Activated CD4-positive, alpha-beta T cell treated with anti-CD3 and anti-CD28 coated beads for 36 hours (primary cell): ENCODE measurements around the gene MORC4. TPM values are rescaled to one million over a fixed set of nuclear protein-coding genes. Genes with fewer than 3 reads are reported as not detected.

Experiments
- ATAC-seq: fragments of 200-7000 bp; cut with Tn5 transposase; one replicate; pipeline ENCODE4 v1.10.0; 2021; ENCODE audit warnings: mild to moderate bottlenecking, moderate library complexity
- CTCF ChIA-PET: fragments of 350-600 bp; sonication (Branson Sonifier 250); formaldehyde crosslinking; loops from one replicate; lab custom pipeline; 2021; ENCODE audit warnings: antibody characterized with exemption; lab: Charles Lee
- POLR2A ChIA-PET: fragments of 350-600 bp; sonication (Branson Sonifier 250); formaldehyde crosslinking; loops from one replicate; lab custom pipeline; 2021; ENCODE audit warnings: antibody characterized with exemption, inconsistent platforms; lab: Charles Lee
- DNase-seq: peaks from one replicate; pipeline ENCODE4 v3.0.0-alpha.2; 2020
- H3K27ac Mint-ChIP-seq: one replicate; pipeline ENCODE4 v1.8.0; 2021; ENCODE audit warnings: mixed read lengths
- H3K27me3 Mint-ChIP-seq: one replicate; pipeline ENCODE4 v1.8.0; 2021; ENCODE audit warnings: mixed read lengths
- H3K36me3 Mint-ChIP-seq: one replicate; pipeline ENCODE4 v1.8.0; 2021; ENCODE audit warnings: low read depth, mixed read lengths
- H3K4me1 Mint-ChIP-seq: one replicate; pipeline ENCODE4 v1.8.0; 2021; ENCODE audit warnings: mixed read lengths
- H3K4me3 Mint-ChIP-seq: one replicate; pipeline ENCODE4 v1.8.0; 2021; ENCODE audit warnings: mild to moderate bottlenecking, moderate library complexity, mixed read lengths
- H3K9me3 Mint-ChIP-seq: one replicate; pipeline ENCODE4 v1.8.0; 2021; ENCODE audit warnings: low read depth, mixed read lengths
- intact Hi-C, 2 experiments: fragments of 100-400 bp; cut with DNase I in 1 of 2; cut with micrococcal nuclease in 1 of 2; formaldehyde crosslinking; loops; one replicate each; pipeline versions ENCODE4 v1.14.2 to v1.15.1; 2022 to 2024; cut with DNase I, micrococcal nuclease
- total RNA-seq, 2 experiments: library from RNA; stranded (reverse); gene quantifications; one replicate each; pipeline ENCODE4 v1.2.3, GENCODE V29; 2021

MORC4 gene
- total RNA-seq, 2 experiments from 2014 or later = 9.3 to 9.8 TPM

DNA sequence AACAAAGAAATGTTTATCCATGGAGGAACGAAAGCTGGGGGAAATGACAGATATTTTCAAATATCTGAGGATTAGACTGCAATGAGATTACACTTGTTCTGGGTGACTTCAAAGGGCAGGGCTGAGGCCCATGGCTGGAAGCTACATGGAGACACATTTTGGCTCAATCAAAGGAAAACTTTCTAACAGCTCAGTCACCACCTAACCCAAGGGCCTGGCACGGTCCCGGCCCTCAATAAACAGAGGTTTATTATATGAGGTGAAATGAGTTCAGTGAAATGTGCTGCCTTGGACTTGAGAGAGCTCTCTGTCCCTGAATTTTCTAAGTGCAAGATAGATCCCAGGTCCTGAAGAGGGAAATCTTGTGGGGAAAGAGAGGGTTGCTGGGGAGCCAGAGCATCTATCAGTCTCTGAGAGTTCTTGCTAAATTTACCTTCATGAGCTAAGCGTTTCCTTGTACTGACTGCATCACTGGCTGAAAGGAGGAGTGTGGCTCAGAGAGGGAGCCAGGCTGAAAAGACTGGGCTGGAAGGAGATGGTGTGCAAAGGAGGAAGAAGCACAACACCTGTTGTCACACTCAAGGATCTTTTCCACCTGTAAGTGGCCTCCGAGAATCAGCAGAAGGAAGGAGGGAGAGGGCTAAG is 94.8 kb downstream of the MORC4 start:
- no peak for DNase-seq
- H3K36me3 Mint-ChIP-seq = no peaks in the 10 kb centered on the region
- H3K9me3 Mint-ChIP-seq = no peaks in the 10 kb centered on the region
- no peak for ATAC-seq
- H3K27me3 Mint-ChIP-seq = no peaks in the 10 kb centered on the region
- intact Hi-C loops = no loop called here
- H3K4me3 Mint-ChIP-seq = no peak overlapping the region
- H3K27ac Mint-ChIP-seq = no peak overlapping the region
- CTCF ChIA-PET = interaction anchor here (0.7 kb wide), 1 partner anchor 11 kb away, joined by 3 read pairs; no protein-coding TSS in a partner anchor
- POLR2A ChIA-PET = no interaction called here
- H3K4me1 Mint-ChIP-seq = no peaks in the 10 kb centered on the region

DNA sequence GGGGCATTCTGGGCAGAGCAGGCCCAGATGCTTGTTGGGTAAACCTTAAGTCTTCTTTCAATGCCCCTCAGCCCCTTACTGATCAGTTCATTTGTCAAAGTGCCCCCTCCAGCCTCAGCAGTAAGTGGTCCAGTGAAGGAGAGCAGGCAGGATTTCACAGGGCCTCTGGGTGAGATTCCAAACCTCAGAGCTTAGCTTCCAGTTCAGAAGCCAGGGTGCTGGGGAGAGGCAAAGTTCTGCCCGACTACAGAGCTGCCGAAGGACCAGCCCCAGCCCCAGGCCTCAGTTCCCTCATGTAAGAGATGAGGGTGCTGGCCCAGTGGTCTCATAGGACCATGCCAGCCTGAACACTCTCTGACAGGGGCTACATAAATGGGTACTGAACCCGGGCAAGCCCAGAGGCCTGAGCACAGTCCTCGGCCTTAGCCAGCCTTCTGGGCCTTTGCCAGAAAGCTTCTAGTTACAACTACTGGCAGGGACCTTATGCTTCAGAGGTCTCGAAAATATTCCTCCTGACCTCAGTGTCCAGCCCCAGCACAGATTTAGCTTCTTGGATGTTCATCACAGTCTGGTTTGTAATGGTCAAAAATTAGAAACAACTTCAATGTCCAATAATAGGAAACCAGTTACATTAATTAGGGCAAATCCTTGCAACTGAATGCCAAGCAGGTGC is 96.0 kb downstream of the MORC4 start:
- Mint-ChIP-seq H3K36me3 (no peaks in the 10 kb centered on the region), H3K27me3 (no peaks in the 10 kb centered on the region), H3K9me3 (no peaks in the 10 kb centered on the region), H3K4me3 (no peak overlapping the region), H3K27ac (no peak overlapping the region), H3K4me1 (no peaks in the 10 kb centered on the region)
- ATAC-seq = no peak
- intact Hi-C loops = no loop called here
- DNase-seq = no peak
- POLR2A ChIA-PET = no interaction called here
- CTCF ChIA-PET = interaction anchor here (0.7 to 1.4 kb wide), 3 partner anchors 9 to 30 kb away, joined by 3 to 5 read pairs (median 3); no protein-coding TSS in a partner anchor

DNA sequence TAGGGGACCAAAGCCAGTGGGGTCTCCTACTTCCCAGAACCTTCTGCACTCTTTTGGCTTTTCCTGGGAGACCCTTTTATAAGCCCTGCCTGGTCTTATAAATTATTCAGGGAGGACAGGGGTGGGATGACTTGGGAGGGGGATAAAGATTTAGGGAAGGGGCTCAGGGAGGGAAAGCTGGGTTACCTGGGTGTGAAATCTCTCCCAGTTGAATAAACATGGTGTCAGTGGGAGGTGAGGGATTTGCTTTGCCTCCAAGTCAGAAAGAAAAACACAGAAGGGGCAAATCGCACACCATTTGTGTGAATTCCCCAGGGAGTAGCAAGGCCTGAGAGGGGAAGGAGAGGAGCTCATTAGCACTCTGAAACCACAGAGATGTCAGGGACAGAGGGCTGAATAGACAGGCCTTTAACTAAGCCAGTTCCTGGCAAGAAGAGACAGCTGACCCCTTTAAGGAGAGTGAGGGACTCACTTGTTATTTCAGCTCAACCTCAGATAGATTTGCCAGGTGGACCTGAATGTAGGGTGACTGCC is 96.7 kb downstream of the MORC4 start, which contains the start of gene RIPPLY1:
Gene RIPPLY1, minus strand, starts transcription at position 51 of the 534 bp plus-strand sequence. CDS start 54 bp downstream, outside the sequence.
- Mint-ChIP-seq H3K27ac (no peak within 1 kb of the TSS), H3K27me3 (no peaks in the 10 kb centered on the region), H3K4me3 (no peak within 1 kb of the TSS), H3K4me1 (no peaks in the 10 kb centered on the region), H3K36me3 (no peaks in the 10 kb centered on the region), H3K9me3 (no peaks in the 10 kb centered on the region)
- CTCF ChIA-PET = interaction anchor here (1.0 to 1.4 kb wide), 2 partner anchors 9 to 11 kb away, joined by 3 to 5 read pairs; no protein-coding TSS in a partner anchor
- POLR2A ChIA-PET = interaction anchor here (0.6 kb wide), 1 partner anchor 943 kb away, joined by 3 read pairs; no protein-coding TSS in a partner anchor
- DNase-seq (no peak), ATAC-seq (no peak)
- intact Hi-C loops = no loop called here

DNA sequence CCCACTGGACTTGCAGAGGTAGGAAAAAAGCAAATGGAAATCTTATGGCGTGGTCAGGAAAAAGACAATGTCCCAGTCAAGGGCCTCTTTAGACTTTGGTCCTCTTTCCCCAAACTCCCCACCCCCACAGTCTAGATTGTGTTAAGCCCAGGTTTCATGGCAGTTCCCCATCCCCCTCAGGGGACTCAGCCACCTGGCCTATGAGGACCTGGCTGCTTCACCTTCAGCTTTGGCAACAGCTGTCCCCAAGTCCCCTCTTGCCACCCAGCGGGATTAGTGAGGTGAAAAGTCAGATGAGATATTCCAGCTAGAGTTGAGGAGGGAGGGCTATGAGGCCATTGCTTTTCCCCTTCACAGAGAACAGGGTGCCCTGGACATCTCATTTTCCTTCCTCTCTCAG is 97.3 kb downstream of the MORC4 start:
- ATAC-seq (no peak), DNase-seq (no peak)
- no peaks in the 10 kb centered on the region for H3K4me1 Mint-ChIP-seq
- ChIA-PET CTCF (interaction anchor here (0.7 to 1.4 kb wide), 4 partner anchors 8 to 760 kb away, joined by 3 to 5 read pairs (median 3); no protein-coding TSS in a partner anchor), POLR2A (no interaction called here)
- no peak overlapping the region for H3K27ac Mint-ChIP-seq
- no peak overlapping the region for H3K4me3 Mint-ChIP-seq
- intact Hi-C loops = no loop called here
- no peaks in the 10 kb centered on the region for H3K9me3 Mint-ChIP-seq
- H3K27me3 Mint-ChIP-seq = no peaks in the 10 kb centered on the region
- H3K36me3 Mint-ChIP-seq = no peaks in the 10 kb centered on the region

DNA sequence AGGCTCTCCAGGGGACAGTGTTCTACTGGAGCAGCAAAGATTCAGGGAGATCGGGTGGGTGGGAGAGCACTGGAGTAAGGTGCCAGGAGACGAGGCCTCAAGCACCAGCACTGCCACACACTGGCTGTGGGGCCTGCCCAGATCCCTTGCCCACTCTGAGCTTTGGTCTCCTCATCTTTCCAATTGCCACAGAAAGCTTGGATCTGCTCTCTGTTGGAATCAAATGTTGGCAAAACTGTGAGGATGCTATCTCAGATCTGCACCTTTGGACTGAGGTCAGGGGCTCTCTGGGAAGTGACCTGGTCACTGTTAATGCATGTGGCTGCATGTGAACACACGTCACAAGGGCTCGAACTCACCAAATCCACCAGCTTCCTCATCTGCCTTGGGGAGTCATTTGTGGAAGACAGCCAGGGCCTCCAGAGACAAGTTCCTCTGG is 98.2 kb downstream of the MORC4 start:
- Mint-ChIP-seq H3K27me3 (no peaks in the 10 kb centered on the region), H3K9me3 (no peaks in the 10 kb centered on the region), H3K36me3 (no peaks in the 10 kb centered on the region), H3K27ac (no peak overlapping the region), H3K4me3 (no peak overlapping the region), H3K4me1 (no peaks in the 10 kb centered on the region)
- ChIA-PET CTCF (interaction anchor here (0.6 to 1.2 kb wide), 3 partner anchors 11 to 761 kb away, joined by 3 read pairs; no protein-coding TSS in a partner anchor), POLR2A (no interaction called here)
- ATAC-seq = no peak
- intact Hi-C loops = no loop called here
- DNase-seq = no peak

DNA sequence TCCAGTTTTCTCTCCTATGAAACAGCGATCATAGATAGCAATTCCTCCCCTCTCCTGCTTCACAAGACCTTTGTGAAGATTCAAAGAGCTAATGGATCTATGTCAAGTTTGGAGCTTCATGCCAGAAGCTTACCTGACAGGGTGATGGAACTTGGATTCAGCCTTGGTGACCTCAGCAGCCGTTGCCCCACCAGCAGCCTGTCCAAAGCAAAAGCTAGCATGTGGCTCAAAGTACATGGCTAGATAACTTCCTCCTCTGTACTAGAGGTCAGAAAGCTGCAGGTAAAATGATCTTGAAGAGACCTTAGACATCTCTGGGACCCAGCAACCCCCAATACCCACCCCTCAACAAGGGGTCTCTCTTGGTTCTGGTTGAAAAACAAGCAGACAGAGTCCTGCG is 98.7 kb downstream of the MORC4 start:
- Mint-ChIP-seq H3K27me3 (no peaks in the 10 kb centered on the region), H3K4me1 (no peaks in the 10 kb centered on the region), H3K36me3 (no peaks in the 10 kb centered on the region), H3K4me3 (no peak overlapping the region), H3K27ac (no peak overlapping the region), H3K9me3 (no peaks in the 10 kb centered on the region)
- ATAC-seq (no peak), DNase-seq (no peak)
- ChIA-PET CTCF (interaction anchor here (0.6 kb wide), 1 partner anchor 112 kb away, joined by 3 read pairs; no protein-coding TSS in a partner anchor), POLR2A (no interaction called here)
- intact Hi-C loops = no loop called here

DNA sequence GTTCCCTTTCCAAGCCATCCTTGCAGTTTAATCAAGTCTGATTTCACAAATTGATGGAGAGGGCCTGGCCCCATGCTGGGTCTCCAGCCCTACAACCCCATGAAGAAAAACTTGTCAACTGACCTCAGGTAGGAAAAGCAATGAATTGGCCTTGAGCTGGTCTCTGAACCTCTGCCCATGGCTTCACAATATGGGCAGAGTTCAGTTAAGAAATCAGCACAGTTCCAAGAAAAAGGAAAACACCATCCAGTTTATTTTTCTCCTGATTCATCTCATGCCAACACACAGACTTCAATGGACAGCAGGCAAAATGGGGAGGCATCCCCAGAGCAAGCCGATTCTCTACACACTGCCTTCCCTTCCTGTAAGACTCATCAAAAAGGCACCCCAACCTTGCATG is 100.2 kb downstream of the MORC4 start:
- ChIA-PET POLR2A (no interaction called here), CTCF (no interaction called here)
- no peaks in the 10 kb centered on the region for H3K27me3 Mint-ChIP-seq
- no peak overlapping the region for H3K4me3 Mint-ChIP-seq
- H3K27ac Mint-ChIP-seq = no peak overlapping the region
- no peaks in the 10 kb centered on the region for H3K9me3 Mint-ChIP-seq
- intact Hi-C loops = loop anchor here in 1 of 2 experiments (2.0 to 10.0 kb wide), 3 partner anchors 425 to 875 kb away; partner anchors contain the start of genes NCBP2L and TSC22D3
- DNase-seq = no peak
- no peak for ATAC-seq
- H3K4me1 Mint-ChIP-seq = no peaks in the 10 kb centered on the region
- no peaks in the 10 kb centered on the region for H3K36me3 Mint-ChIP-seq

DNA sequence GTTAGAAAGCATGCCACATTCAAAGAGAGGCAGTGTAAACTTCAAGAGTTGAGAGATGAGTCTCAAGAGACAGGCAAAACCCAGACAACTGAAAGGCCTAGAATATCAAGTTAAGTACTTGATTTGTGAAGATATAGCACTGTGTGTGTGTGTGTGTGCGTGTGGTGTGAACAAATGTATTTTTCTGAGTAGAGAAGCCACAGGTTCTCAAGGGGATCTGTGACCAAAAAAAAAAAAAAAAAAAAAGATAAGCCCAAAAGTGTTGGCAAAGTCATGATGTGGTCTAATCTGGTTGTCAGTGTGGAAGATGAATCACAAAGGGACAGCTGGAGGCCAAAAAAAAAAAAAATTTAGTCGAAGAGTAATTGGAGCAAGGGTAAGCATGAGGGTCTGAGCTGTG is 100.7 kb downstream of the MORC4 start:
- ATAC-seq (no peak), DNase-seq (no peak)
- H3K27me3 Mint-ChIP-seq = no peaks in the 10 kb centered on the region
- H3K9me3 Mint-ChIP-seq = no peaks in the 10 kb centered on the region
- H3K36me3 Mint-ChIP-seq = no peaks in the 10 kb centered on the region
- no peaks in the 10 kb centered on the region for H3K4me1 Mint-ChIP-seq
- H3K27ac Mint-ChIP-seq = no peak overlapping the region
- CTCF ChIA-PET = interaction anchor here (0.6 to 1.2 kb wide), 7 partner anchors 17 to 1036 kb away, joined by 3 to 5 read pairs (median 3); no protein-coding TSS in a partner anchor
- H3K4me3 Mint-ChIP-seq = no peak overlapping the region
- intact Hi-C loops = loop anchor here in 1 of 2 experiments (2.0 to 10.0 kb wide), 3 partner anchors 426 to 876 kb away; partner anchors contain the start of genes NCBP2L and TSC22D3
- POLR2A ChIA-PET = no interaction called here

DNA sequence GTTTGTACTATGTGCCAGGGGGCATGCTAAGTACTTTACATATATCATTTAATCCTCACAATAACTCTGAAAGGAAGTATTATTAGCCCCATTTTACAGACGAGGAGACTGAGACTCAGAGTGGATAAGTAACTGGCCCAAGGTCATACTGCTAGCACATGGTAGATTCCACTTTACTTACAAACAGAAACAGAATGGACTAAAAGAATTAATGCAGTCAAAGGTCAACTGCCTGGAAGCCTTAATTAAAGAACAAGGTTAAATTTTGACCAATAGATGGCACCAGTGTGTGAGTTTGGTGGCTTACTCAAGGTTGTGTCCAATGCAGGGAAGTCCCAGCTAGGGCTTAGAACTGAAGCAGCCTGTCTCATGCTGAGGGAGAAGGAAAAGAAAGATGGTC is 101.5 kb downstream of the MORC4 start:
- CTCF ChIA-PET = interaction anchor here (0.6 to 1.2 kb wide), 8 partner anchors 10 to 1037 kb away, joined by 3 to 5 read pairs (median 3); no protein-coding TSS in a partner anchor
- ATAC-seq = peak; percentile 55

DNA sequence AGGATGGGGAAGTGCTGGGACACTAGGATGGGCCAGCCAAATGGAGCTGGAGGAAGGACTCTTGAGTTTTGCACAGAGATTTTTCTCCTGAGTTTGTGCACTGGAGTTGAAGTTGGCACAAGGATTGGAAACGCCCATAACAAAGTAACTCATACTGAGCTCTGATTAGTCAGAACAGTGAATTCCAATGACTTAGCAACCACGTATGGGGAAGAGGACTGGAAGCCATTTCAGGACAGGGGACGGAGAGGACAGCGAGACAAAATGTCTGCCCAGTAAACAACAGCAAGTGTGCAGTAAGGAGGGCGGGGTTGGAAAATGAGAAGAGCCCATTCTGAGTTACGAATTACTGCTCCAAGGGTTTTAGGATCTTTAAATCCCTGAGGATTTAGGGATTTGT is 102.8 kb downstream of the MORC4 start:
- ATAC-seq (no peak), DNase-seq (no peak)
- Mint-ChIP-seq H3K36me3 (no peaks in the 10 kb centered on the region), H3K4me3 (no peak overlapping the region), H3K9me3 (no peaks in the 10 kb centered on the region), H3K4me1 (no peaks in the 10 kb centered on the region), H3K27ac (no peak overlapping the region), H3K27me3 (peaks cover 3% of the 10 kb centered on the region)
- intact Hi-C loops = loop anchor here in 1 of 2 experiments (10.0 kb wide), 2 partner anchors 428 to 878 kb away; partner anchors contain the start of genes NCBP2L and TSC22D3
- CTCF ChIA-PET = interaction anchor here (0.7 kb wide), 1 partner anchor 433 kb away, joined by 3 read pairs; no protein-coding TSS in a partner anchor
- POLR2A ChIA-PET = no interaction called here

More for the DNA sequence above, 101.5 kb downstream of the MORC4 start:
- Mint-ChIP-seq H3K4me3 (no peak overlapping the region), H3K9me3 (no peaks in the 10 kb centered on the region), H3K4me1 (no peaks in the 10 kb centered on the region), H3K27ac (no peak overlapping the region), H3K36me3 (no peaks in the 10 kb centered on the region), H3K27me3 (peaks cover under 1% of the 10 kb centered on the region)
- DNase-seq = peak; percentile 8
- POLR2A ChIA-PET = no interaction called here
- intact Hi-C loops = loop anchor here in 1 of 2 experiments (1.0 to 10.0 kb wide), 4 partner anchors 54 to 876 kb away; partner anchors contain the start of genes NCBP2L and TSC22D3

DNA sequence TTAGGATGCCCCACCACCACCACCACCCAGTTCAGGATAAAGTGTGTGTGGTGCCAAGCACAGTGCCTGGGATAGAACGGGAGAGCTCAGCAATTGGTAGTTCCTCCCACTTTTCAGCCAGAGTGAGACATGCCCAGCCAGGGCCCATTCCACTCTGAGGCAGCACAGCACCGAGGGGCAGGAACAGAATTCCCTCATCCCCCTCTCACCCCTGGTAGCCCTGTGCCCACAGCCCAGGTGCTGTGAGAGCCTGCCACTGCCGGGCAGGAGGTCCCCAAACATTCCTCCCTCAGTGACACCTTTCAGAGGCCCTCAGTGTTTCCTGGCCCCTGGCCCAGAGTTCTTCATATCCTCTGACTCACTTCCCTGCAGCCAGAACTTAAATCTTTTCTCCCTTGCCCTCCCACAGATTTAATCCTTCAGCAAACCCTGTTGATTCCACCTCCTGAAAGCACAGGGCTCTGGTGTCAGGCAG is 105.0 kb downstream of the MORC4 start:
- ChIA-PET CTCF (interaction anchor here (0.6 to 1.3 kb wide), 3 partner anchors 8 to 120 kb away, joined by 3 to 5 read pairs (median 3); partner anchors contain the start of gene RIPPLY1), POLR2A (no interaction called here)
- Mint-ChIP-seq H3K36me3 (no peaks in the 10 kb centered on the region), H3K27me3 (peaks cover 3% of the 10 kb centered on the region), H3K4me3 (no peak overlapping the region), H3K4me1 (no peaks in the 10 kb centered on the region), H3K9me3 (no peaks in the 10 kb centered on the region), H3K27ac (no peak overlapping the region)
- ATAC-seq (no peak), DNase-seq (no peak)
- intact Hi-C loops = loop anchor here (1.0 to 10.0 kb wide), 5 partner anchors 58 to 1000 kb away; partner anchors contain the start of genes NCBP2L (in 1 of the 2) and TSC22D3 (in 1 of the 2)
